Activated T-helper 2 cell treated with anti-CD3 and anti-CD28 coated beads, Interferon-gamma antibody, Interleukin-2, Interleukin-4, amounts not matched to agents 10 μg/mL and 5 μg/mL and 100 μg/mL, durations not matched to agents 14 hours and 24 hours and 36 hours (primary cell): ENCODE results near the gene MRPS16. TPM values are rescaled to one million over a fixed set of nuclear protein-coding genes. Genes with fewer than 3 reads are reported as not detected.

ENCODE experiments used
- DNase-seq: peaks from one replicate; pipeline ENCODE4 v3.0.0; 2021; ENCODE audit warnings: low spot score
- H3K27ac Mint-ChIP-seq: one replicate; pipeline ENCODE4 v1.8.0; 2021; ENCODE audit warnings: mixed read lengths
- H3K27me3 Mint-ChIP-seq: one replicate; pipeline ENCODE4 v1.8.0; 2021; ENCODE audit warnings: low read depth, mixed read lengths
- H3K36me3 Mint-ChIP-seq: one replicate; pipeline ENCODE4 v1.8.0; 2021; ENCODE audit warnings: low read depth, mixed read lengths
- H3K4me1 Mint-ChIP-seq: one replicate; pipeline ENCODE4 v1.8.0; 2021; ENCODE audit warnings: low read depth, mixed read lengths
- H3K4me3 Mint-ChIP-seq: one replicate; pipeline ENCODE4 v1.8.0; 2021; ENCODE audit warnings: low read depth, mild to moderate bottlenecking, moderate library complexity, mixed read lengths
- H3K9me3 Mint-ChIP-seq: one replicate; pipeline ENCODE4 v1.8.0; 2021; ENCODE audit warnings: mixed read lengths
- intact Hi-C: fragments of 100-400 bp; cut with micrococcal nuclease; formaldehyde crosslinking; loops from one replicate; pipeline ENCODE4 v1.15.1; 2023
- total RNA-seq: library from RNA; stranded (reverse); gene quantifications from 2 replicates; pipeline ENCODE4 v1.2.3, GENCODE V29; 2022

Gene MRPS16
- total RNA-seq, 1 donor from 2014 or later, result 145 TPM

- H3K27me3 Mint-ChIP-seq, result no peaks in the 10 kb centered on the region
- H3K36me3 Mint-ChIP-seq, result peaks cover 45% of the 10 kb centered on the region
- no peak overlapping the region for H3K4me3 Mint-ChIP-seq
- no peak for DNase-seq
- H3K4me1 Mint-ChIP-seq, result no peaks in the 10 kb centered on the region
- H3K9me3 Mint-ChIP-seq, result no peaks in the 10 kb centered on the region
- intact Hi-C loops, result no loop called here
- peak overlapping the region; percentile 35 for H3K27ac Mint-ChIP-seq
Measured at GRCh38 chr10:73232887-73233286, 19.6 kb downstream of the MRPS16 start.

GRCh38 chr10:73229567-73229966, 22.9 kb downstream of the MRPS16 start:
- H3K27me3 Mint-ChIP-seq, result no peaks in the 10 kb centered on the region
- H3K36me3 Mint-ChIP-seq, result peaks cover 30% of the 10 kb centered on the region
- intact Hi-C loops, result no loop called here
- DNase-seq, result no peak
- no peak overlapping the region for H3K27ac Mint-ChIP-seq
- no peaks in the 10 kb centered on the region for H3K4me1 Mint-ChIP-seq
- no peak overlapping the region for H3K4me3 Mint-ChIP-seq
- no peaks in the 10 kb centered on the region for H3K9me3 Mint-ChIP-seq

- DNase-seq, result no peak
- peaks cover 21% of the 10 kb centered on the region for H3K36me3 Mint-ChIP-seq
- no peaks in the 10 kb centered on the region for H3K27me3 Mint-ChIP-seq
- intact Hi-C loops, result no loop called here
- H3K9me3 Mint-ChIP-seq, result no peaks in the 10 kb centered on the region
- no peak overlapping the region for H3K4me3 Mint-ChIP-seq
- no peak overlapping the region for H3K27ac Mint-ChIP-seq
- H3K4me1 Mint-ChIP-seq, result peaks cover 2% of the 10 kb centered on the region
Measured at GRCh38 chr10:73228247-73228646, 24.2 kb downstream of the MRPS16 start.

GRCh38 chr10:73226663-73227062, 25.8 kb downstream of the MRPS16 start:
- Mint-ChIP-seq H3K27ac (no peak overlapping the region), H3K4me1 (peaks cover 2% of the 10 kb centered on the region), H3K27me3 (no peaks in the 10 kb centered on the region), H3K9me3 (no peaks in the 10 kb centered on the region), H3K4me3 (no peak overlapping the region), H3K36me3 (peaks cover 19% of the 10 kb centered on the region)
- intact Hi-C loops, result no loop called here
- no peak for DNase-seq

- DNase-seq, result no peak
- intact Hi-C loops, result no loop called here
- no peak overlapping the region for H3K27ac Mint-ChIP-seq
- peaks cover 2% of the 10 kb centered on the region for H3K4me1 Mint-ChIP-seq
- no peaks in the 10 kb centered on the region for H3K9me3 Mint-ChIP-seq
- no peaks in the 10 kb centered on the region for H3K27me3 Mint-ChIP-seq
- no peak overlapping the region for H3K4me3 Mint-ChIP-seq
- H3K36me3 Mint-ChIP-seq, result peaks cover 10% of the 10 kb centered on the region
Measured at GRCh38 chr10:73225518-73225917, 26.9 kb downstream of the MRPS16 start.

GRCh38 chr10:73220989-73221388, 31.5 kb downstream of the MRPS16 start:
- Mint-ChIP-seq H3K4me1 (peaks cover 15% of the 10 kb centered on the region), H3K9me3 (no peaks in the 10 kb centered on the region), H3K27me3 (no peaks in the 10 kb centered on the region), H3K4me3 (no peak overlapping the region), H3K36me3 (peaks cover 30% of the 10 kb centered on the region), H3K27ac (no peak overlapping the region)
- intact Hi-C loops, result no loop called here
- no peak for DNase-seq

GRCh38 chr10:73219384-73219783, 33.1 kb downstream of the MRPS16 start:
- no peaks in the 10 kb centered on the region for H3K9me3 Mint-ChIP-seq
- DNase-seq, result no peak
- H3K36me3 Mint-ChIP-seq, result peaks cover 36% of the 10 kb centered on the region
- no peaks in the 10 kb centered on the region for H3K27me3 Mint-ChIP-seq
- peaks cover 15% of the 10 kb centered on the region for H3K4me1 Mint-ChIP-seq
- no peak overlapping the region for H3K27ac Mint-ChIP-seq
- intact Hi-C loops, result no loop called here
- no peak overlapping the region for H3K4me3 Mint-ChIP-seq

- DNase-seq, result no peak
- no peaks in the 10 kb centered on the region for H3K27me3 Mint-ChIP-seq
- H3K27ac Mint-ChIP-seq, result no peak overlapping the region
- no peaks in the 10 kb centered on the region for H3K9me3 Mint-ChIP-seq
- H3K36me3 Mint-ChIP-seq, result peaks cover 37% of the 10 kb centered on the region
- H3K4me3 Mint-ChIP-seq, result no peak overlapping the region
- H3K4me1 Mint-ChIP-seq, result peaks cover 13% of the 10 kb centered on the region
- intact Hi-C loops, result no loop called here
Measured at GRCh38 chr10:73218431-73219191, 33.8 kb downstream of the MRPS16 start.

GRCh38 chr10:73217628-73218027, 34.8 kb downstream of the MRPS16 start:
- peaks cover 38% of the 10 kb centered on the region for H3K36me3 Mint-ChIP-seq
- peaks cover 13% of the 10 kb centered on the region for H3K4me1 Mint-ChIP-seq
- no peak overlapping the region for H3K4me3 Mint-ChIP-seq
- no peak overlapping the region for H3K27ac Mint-ChIP-seq
- no peaks in the 10 kb centered on the region for H3K9me3 Mint-ChIP-seq
- H3K27me3 Mint-ChIP-seq, result no peaks in the 10 kb centered on the region
- DNase-seq, result no peak
- intact Hi-C loops, result no loop called here

GRCh38 chr10:73215749-73216148, 36.7 kb downstream of the MRPS16 start:
- no peak overlapping the region for H3K27ac Mint-ChIP-seq
- no peak overlapping the region for H3K4me3 Mint-ChIP-seq
- intact Hi-C loops, result no loop called here
- H3K9me3 Mint-ChIP-seq, result no peaks in the 10 kb centered on the region
- peaks cover 34% of the 10 kb centered on the region for H3K36me3 Mint-ChIP-seq
- H3K4me1 Mint-ChIP-seq, result peaks cover 13% of the 10 kb centered on the region
- H3K27me3 Mint-ChIP-seq, result no peaks in the 10 kb centered on the region
- no peak for DNase-seq

- no peaks in the 10 kb centered on the region for H3K9me3 Mint-ChIP-seq
- intact Hi-C loops, result no loop called here
Measured at GRCh38 chr10:73211106-73211811, 41.2 kb downstream of the MRPS16 start.

GRCh38 chr10:73210395-73211105, 41.9 kb downstream of the MRPS16 start:
- Mint-ChIP-seq H3K27ac (no peak overlapping the region), H3K9me3 (no peaks in the 10 kb centered on the region), H3K4me3 (no peak overlapping the region), H3K27me3 (no peaks in the 10 kb centered on the region), H3K4me1 (no peaks in the 10 kb centered on the region), H3K36me3 (peaks cover 15% of the 10 kb centered on the region)
- DNase-seq, result no peak
- intact Hi-C loops, result no loop called here

More at GRCh38 chr10:73211106-73211811, 41.2 kb downstream of the MRPS16 start:
- Mint-ChIP-seq H3K4me1 (no peaks in the 10 kb centered on the region), H3K27me3 (no peaks in the 10 kb centered on the region), H3K27ac (no peak overlapping the region), H3K4me3 (no peak overlapping the region), H3K36me3 (peaks cover 15% of the 10 kb centered on the region)
- DNase-seq, result no peak

GRCh38 chr10:73209705-73210104, 42.7 kb downstream of the MRPS16 start:
- intact Hi-C loops, result no loop called here
- Mint-ChIP-seq H3K36me3 (peaks cover 15% of the 10 kb centered on the region), H3K4me1 (no peaks in the 10 kb centered on the region), H3K27me3 (no peaks in the 10 kb centered on the region), H3K27ac (no peak overlapping the region), H3K4me3 (no peak overlapping the region), H3K9me3 (no peaks in the 10 kb centered on the region)
- DNase-seq, result no peak
